ENCODE results near the gene ACD.

ACD gene

DNA sequence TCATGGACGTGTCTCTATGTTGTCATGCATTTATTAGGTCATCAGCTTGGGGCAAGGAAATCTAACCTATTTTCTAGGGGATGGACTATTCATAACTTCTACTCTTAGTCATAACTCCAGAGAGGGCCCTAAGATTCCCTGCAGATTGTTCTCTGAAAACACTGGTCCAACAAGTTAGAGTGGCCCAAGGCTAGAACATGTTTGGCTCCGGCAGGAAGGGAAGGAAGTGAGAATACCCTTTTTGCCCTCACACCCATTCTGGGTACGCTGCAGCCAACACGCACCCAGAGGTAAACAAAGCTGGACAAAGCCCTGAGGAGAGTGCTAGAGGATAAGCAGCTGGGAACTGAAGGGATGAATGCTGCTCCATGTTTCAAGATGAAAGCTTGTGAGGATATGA lies 16.5 kb upstream of the ACD start:
- H2AFZ ChIP-seq (ENCODE audit: low read length, unreplicated experiment) = no peak overlapping the region
- H3K27me3 ChIP-seq (ENCODE audit: insufficient read depth, low read length) = no peaks in the 10 kb centered on the region
- H3K27ac ChIP-seq (ENCODE audit: low read depth, low read length) = no peak overlapping the region
- peaks cover 5% of the 10 kb centered on the region; the same call in 1 of the 2 replicates for H3K36me3 ChIP-seq (ENCODE audit: insufficient read depth, low read length)
- no peaks in the 10 kb centered on the region for H3K79me2 ChIP-seq (ENCODE audit: control insufficient read depth, insufficient read depth, low read length, unreplicated experiment)
- no peak overlapping the region for H3K4me3 ChIP-seq (ENCODE audit: low read depth, low read length)
- peaks cover 5% of the 10 kb centered on the region for H3K4me1 ChIP-seq (ENCODE audit: control insufficient read depth, insufficient read depth, low read length, unreplicated experiment)

DNA sequence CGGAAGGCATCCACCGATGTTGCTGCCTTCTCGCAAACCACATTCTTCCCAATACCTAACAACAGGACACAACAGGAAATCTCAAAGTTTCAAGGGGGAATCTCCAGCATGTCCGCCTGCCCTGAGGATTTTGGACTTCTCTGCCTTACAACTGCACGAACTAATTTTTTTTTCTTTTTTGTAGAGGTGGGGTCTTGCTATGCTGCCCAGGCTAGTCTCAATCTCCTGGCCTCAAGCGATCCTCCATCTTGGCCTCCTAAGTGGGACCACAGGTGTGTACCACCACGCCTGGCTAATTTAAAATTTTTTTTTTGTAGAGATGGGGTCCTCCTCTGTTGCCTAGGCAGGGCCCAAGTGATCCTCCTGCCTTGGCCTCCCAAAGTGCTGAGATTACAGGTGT lies 15.9 kb upstream of the ACD start:
- H3K36me3 ChIP-seq (ENCODE audit: insufficient read depth, low read length) = peaks cover 5% of the 10 kb centered on the region; the same call in 1 of the 2 replicates
- H3K27me3 ChIP-seq (ENCODE audit: insufficient read depth, low read length) = no peaks in the 10 kb centered on the region
- no peak overlapping the region for H3K27ac ChIP-seq (ENCODE audit: low read depth, low read length)
- H3K4me3 ChIP-seq (ENCODE audit: low read depth, low read length) = no peak overlapping the region
- H2AFZ ChIP-seq (ENCODE audit: low read length, unreplicated experiment) = no peak overlapping the region
- peaks cover 5% of the 10 kb centered on the region for H3K4me1 ChIP-seq (ENCODE audit: control insufficient read depth, insufficient read depth, low read length, unreplicated experiment)
- H3K79me2 ChIP-seq (ENCODE audit: control insufficient read depth, insufficient read depth, low read length, unreplicated experiment) = no peaks in the 10 kb centered on the region

DNA sequence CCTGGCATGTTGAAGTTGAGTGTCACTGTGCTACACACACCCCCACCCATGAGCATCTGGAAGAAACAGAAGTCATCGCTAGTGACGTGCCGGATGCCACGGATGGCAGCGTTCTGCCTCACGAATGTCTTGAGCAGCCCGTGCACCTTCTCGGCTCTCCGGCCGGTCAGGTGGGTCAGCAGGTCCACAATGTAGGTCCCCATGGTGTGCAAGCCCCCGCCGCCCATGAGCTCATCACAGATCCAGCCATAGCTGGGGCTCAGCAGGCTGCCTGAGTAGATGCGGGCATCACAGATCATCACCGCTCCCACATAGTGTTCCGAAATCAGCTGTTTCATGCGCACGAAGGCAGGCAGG lies 15.5 kb upstream of the ACD start:
- no peak overlapping the region for H2AFZ ChIP-seq (ENCODE audit: low read length, unreplicated experiment)

DNA sequence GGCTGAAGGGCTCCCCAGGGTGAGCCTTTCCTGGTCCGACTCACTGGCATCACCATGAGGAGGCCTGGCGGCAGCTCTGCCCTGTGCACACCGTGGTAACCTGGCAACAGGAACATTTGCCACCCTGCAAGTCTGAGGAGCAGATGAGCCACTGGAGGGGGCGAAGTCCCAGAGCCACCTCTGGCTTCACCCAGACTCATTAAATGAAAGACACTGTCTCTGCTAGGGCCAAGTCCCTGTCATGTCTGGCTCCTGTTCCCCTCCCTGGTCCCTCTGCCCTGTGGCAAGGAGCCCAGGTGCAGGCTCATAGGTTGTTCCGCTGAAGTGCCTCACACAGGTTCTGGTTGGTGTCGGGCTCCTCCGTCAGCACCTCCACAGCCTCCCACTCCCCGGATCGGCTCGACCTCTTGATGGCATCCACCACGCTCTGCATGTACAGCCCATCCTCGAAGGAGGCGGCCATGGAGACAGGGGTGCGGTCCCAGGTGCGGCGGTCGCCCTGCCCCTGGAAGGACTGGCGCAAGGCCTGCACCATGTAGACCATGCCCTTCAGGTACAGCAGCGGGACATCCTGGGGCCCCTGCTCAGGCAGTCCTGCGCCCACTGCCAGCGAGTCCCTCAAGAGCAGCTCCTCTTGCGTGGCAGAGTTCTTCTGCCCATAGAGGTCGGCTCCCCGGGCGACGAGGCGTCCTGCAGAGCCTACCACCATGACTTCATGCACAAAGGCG lies 15.0 kb upstream of the ACD start:
- peaks cover 5% of the 10 kb centered on the region; the same call in 1 of the 2 replicates for H3K36me3 ChIP-seq (ENCODE audit: insufficient read depth, low read length)
- no peak overlapping the region for H3K4me3 ChIP-seq (ENCODE audit: low read depth, low read length)
- no peaks in the 10 kb centered on the region for H3K79me2 ChIP-seq (ENCODE audit: control insufficient read depth, insufficient read depth, low read length, unreplicated experiment)
- no peaks in the 10 kb centered on the region for H3K27me3 ChIP-seq (ENCODE audit: insufficient read depth, low read length)
- peaks cover 5% of the 10 kb centered on the region for H3K4me1 ChIP-seq (ENCODE audit: control insufficient read depth, insufficient read depth, low read length, unreplicated experiment)
- no peak overlapping the region for H3K27ac ChIP-seq (ENCODE audit: low read depth, low read length)
- H2AFZ ChIP-seq (ENCODE audit: low read length, unreplicated experiment) = no peak overlapping the region

More for the DNA sequence above, 15.5 kb upstream of the ACD start:
- H3K27me3 ChIP-seq (ENCODE audit: insufficient read depth, low read length) = no peaks in the 10 kb centered on the region
- no peak overlapping the region for H3K4me3 ChIP-seq (ENCODE audit: low read depth, low read length)
- H3K4me1 ChIP-seq (ENCODE audit: control insufficient read depth, insufficient read depth, low read length, unreplicated experiment) = peaks cover 5% of the 10 kb centered on the region
- peaks cover 5% of the 10 kb centered on the region; the same call in 1 of the 2 replicates for H3K36me3 ChIP-seq (ENCODE audit: insufficient read depth, low read length)
- H3K27ac ChIP-seq (ENCODE audit: low read depth, low read length) = no peak overlapping the region
- no peaks in the 10 kb centered on the region for H3K79me2 ChIP-seq (ENCODE audit: control insufficient read depth, insufficient read depth, low read length, unreplicated experiment)

DNA sequence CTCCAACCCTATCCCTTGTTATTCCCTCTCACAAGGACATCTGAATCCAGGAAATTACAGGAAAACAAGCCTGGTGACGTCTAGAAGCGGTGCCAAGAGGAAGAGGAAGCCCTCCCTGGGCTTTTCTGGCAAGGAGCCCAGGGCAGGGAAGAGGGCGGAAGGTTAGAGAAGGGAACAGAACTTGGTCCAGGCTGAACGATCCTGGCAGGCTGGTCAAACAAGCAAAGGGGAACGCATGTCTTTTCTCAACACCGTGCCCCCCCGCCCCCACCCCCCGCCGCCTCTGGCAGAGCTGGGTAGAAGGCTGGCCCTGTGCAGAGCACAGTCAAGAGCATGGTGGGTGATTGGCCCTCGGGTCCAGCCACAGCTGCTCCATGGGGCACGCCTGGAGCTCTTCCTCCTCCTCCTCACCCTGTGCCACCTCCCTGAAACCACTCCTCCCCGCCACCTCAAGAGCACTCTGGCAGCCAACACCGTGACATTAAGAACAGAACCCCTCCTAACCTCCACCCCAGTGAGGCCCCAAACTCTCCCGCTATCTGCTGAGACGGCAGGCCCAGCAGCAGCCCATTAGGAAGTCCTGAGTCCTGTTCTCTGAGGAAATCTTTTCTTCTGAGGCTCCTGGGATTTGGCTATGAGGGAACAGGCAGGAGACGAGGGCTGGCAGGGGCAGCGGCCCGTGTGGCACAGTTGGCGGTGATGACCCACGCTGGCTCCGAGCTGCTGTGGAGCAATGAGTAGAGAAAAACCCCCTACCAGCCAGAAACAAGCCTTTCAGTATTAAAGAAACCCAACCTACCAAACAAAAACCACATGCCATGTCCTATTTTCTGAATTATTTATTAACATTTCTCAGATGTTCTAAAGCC lies 13.9 kb upstream of the ACD start:
- H3K4me1 ChIP-seq (ENCODE audit: control insufficient read depth, insufficient read depth, low read length, unreplicated experiment) = peaks cover 5% of the 10 kb centered on the region
- no peak overlapping the region for H3K27ac ChIP-seq (ENCODE audit: low read depth, low read length)
- peaks cover 5% of the 10 kb centered on the region; the same call in 1 of the 2 replicates for H3K36me3 ChIP-seq (ENCODE audit: insufficient read depth, low read length)
- H3K27me3 ChIP-seq (ENCODE audit: insufficient read depth, low read length) = no peaks in the 10 kb centered on the region
- no peak overlapping the region for H3K4me3 ChIP-seq (ENCODE audit: low read depth, low read length)
- no peaks in the 10 kb centered on the region for H3K79me2 ChIP-seq (ENCODE audit: control insufficient read depth, insufficient read depth, low read length, unreplicated experiment)
- no peak overlapping the region for H2AFZ ChIP-seq (ENCODE audit: low read length, unreplicated experiment)

DNA sequence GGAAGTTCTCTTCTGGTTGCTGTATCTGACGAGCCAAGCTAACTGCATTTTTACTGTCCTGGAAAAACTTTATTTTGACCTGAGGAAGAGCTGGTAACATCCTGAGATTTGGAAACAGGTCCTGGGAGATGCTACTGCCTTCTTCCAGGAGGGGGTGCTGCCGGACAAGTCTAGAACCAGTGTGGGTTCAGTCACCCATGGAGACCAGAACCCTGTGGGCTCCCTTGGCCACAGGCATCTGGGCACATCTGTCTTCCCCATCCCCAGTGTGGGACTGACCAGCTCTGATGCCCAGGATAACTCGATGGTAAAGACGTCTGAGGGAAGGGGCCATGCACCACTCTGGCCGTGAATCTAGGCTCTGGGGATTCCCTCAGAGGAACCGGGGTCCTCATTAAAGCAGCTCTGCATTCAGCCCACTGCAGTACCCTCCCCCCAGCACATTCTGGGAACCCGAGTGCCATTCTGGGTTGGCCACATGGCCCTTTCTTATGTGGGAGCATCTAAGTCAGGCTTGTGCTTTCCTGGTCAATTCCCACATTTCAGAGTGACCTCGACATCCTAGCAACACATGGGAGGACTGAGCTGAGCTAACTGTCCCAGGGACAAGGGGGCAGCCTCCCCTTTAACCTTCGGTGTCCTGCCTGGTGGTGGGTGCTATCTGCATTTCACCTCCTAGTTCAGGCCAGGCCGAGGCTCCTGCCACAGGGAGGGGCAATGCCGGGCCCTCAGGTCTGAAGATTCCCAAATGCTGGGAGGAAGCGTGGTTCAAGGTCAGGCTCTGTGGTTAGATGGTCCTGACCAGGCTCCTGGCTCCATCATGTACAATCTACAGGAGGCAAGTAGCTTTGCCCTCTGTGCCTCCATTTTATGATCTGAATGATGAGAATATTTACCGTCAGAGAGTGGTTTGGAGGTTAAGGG lies 12.9 kb upstream of the ACD start:
- H2AFZ ChIP-seq (ENCODE audit: low read length, unreplicated experiment) = no peak overlapping the region
- H3K36me3 ChIP-seq (ENCODE audit: insufficient read depth, low read length) = peaks cover 5% of the 10 kb centered on the region; the same call in 1 of the 2 replicates
- no peak overlapping the region for H3K4me3 ChIP-seq (ENCODE audit: low read depth, low read length)
- H3K27ac ChIP-seq (ENCODE audit: low read depth, low read length) = no peak overlapping the region
- no peaks in the 10 kb centered on the region for H3K27me3 ChIP-seq (ENCODE audit: insufficient read depth, low read length)
- H3K4me1 ChIP-seq (ENCODE audit: control insufficient read depth, insufficient read depth, low read length, unreplicated experiment) = peaks cover 5% of the 10 kb centered on the region
- H3K79me2 ChIP-seq (ENCODE audit: control insufficient read depth, insufficient read depth, low read length, unreplicated experiment) = no peaks in the 10 kb centered on the region

DNA sequence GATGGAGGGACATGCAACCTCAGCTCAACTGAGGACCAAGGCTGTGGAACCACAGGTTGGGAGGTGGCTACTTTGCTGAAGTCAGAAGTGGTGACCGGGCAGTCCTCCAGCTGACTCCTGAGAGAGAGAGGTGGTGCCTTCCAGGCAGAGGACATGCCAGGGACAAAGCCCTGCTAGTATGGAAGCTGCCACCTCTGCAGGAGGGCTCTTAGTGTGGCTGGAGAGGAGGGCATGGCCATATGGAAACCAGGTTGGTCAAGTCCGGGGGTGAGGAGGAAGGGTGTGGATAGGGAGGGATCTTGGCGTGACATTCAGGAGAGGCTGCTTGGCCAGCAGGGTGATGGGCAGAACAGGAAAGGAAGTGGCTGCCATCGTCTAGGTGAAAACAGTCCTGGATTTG lies 12.2 kb upstream of the ACD start:
- Histone ChIP-seq H3K79me2 (ENCODE audit: control insufficient read depth, insufficient read depth, low read length, unreplicated experiment) (no peaks in the 10 kb centered on the region), H3K4me3 (ENCODE audit: low read depth, low read length) (no peak overlapping the region), H3K36me3 (ENCODE audit: insufficient read depth, low read length) (no peaks in the 10 kb centered on the region), H3K4me1 (ENCODE audit: control insufficient read depth, insufficient read depth, low read length, unreplicated experiment) (peaks cover 9% of the 10 kb centered on the region), H3K27me3 (ENCODE audit: insufficient read depth, low read length) (no peaks in the 10 kb centered on the region), H2AFZ (ENCODE audit: low read length, unreplicated experiment) (no peak overlapping the region), H3K27ac (ENCODE audit: low read depth, low read length) (no peak overlapping the region)

DNA sequence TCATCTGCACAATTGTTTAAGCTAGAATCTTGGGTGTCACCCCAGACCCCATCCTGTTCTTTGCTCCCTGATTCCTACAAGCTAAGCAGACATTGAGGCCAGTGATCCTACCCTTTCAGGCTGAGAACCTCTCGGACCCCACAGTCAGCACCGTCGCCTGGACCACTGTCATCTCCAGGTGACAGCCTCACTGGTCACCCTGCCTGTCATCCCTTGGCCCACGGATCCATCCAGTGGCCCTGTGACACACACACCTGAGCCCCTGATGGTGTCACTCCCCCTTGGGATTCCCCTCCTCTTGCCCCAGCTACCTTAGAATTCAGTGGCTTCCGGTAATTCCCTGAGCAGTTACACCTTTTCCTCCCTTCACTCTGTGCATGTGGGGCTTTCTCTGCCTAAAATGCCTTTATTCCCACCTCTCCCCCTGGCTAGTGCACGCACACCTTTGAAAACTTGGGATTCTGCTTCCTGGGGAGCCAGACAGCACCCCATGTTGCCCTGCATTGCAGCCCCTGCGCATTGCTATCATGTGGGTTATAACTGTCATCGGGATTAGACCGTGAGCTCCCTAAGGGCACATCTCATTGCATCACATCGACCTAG lies 9.5 kb upstream of the ACD start:
- Histone ChIP-seq H3K36me3 (ENCODE audit: insufficient read depth, low read length) (no peaks in the 10 kb centered on the region), H3K4me1 (ENCODE audit: control insufficient read depth, insufficient read depth, low read length, unreplicated experiment) (peaks cover 9% of the 10 kb centered on the region)

DNA sequence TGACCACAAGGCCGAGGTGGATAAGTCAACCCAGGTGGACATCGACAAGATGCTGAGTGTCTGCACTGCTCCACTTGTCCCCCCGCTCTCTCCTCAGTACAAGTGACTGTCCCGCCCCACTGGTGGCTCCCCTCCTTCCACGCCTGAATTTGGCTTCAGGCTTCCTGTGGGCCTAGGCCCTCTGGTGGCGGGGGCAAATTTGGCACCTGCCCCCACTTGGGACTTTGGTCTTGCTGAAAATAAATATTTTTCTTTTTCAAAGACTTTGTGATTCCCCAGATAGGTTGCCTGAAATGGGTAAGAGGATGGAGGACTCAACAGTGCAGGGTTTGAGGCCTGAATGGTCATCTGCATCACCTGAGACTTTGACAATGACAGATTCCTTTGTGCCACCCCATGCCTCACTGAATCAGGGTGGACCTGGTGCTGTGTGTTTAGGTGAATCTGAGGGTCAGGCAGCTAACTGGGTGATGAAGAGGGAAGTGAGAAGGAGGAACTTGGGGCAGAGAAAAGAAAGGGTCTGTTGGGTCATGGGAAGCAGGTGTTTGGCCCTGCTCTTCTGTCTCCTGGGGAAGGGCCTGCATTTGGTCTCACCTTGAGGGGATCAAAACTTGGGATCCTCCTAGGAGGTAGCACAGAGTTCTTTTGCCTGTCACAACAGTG lies 8.6 kb upstream of the ACD start:
- peaks cover 9% of the 10 kb centered on the region for H3K4me1 ChIP-seq (ENCODE audit: control insufficient read depth, insufficient read depth, low read length, unreplicated experiment)
- no peaks in the 10 kb centered on the region for H3K36me3 ChIP-seq (ENCODE audit: insufficient read depth, low read length)
- no peak overlapping the region for H3K27ac ChIP-seq (ENCODE audit: low read depth, low read length)
- no peak overlapping the region for H3K4me3 ChIP-seq (ENCODE audit: low read depth, low read length)
- no peaks in the 10 kb centered on the region for H3K27me3 ChIP-seq (ENCODE audit: insufficient read depth, low read length)
- no peaks in the 10 kb centered on the region for H3K79me2 ChIP-seq (ENCODE audit: control insufficient read depth, insufficient read depth, low read length, unreplicated experiment)
- H2AFZ ChIP-seq (ENCODE audit: low read length, unreplicated experiment) = no peak overlapping the region

More for the DNA sequence above, 9.5 kb upstream of the ACD start:
- H3K27ac ChIP-seq (ENCODE audit: low read depth, low read length) = no peak overlapping the region
- H3K79me2 ChIP-seq (ENCODE audit: control insufficient read depth, insufficient read depth, low read length, unreplicated experiment) = no peaks in the 10 kb centered on the region
- H2AFZ ChIP-seq (ENCODE audit: low read length, unreplicated experiment) = no peak overlapping the region
- H3K4me3 ChIP-seq (ENCODE audit: low read depth, low read length) = no peak overlapping the region
- H3K27me3 ChIP-seq (ENCODE audit: insufficient read depth, low read length) = no peaks in the 10 kb centered on the region

Measured in ACC112 (cell line).